BE2C (cell line): ENCODE measurements around the gene WEE1.
A peak's percentile ranks its signal among the peaks of the same experiment; 100 is the strongest.
"Not testable (repeated sequence)": the region's sequence is repeated elsewhere in the genome, so short reads cannot be mapped to it uniquely, and the experiment has no call there.

Experiments used
- DNase-seq: peaks from one replicate; pipeline ENCODE4 v3.0.0-alpha.2; 2020
- H3K27me3 ChIP-seq: fragments of 250-450 bp; sonication (Bioruptor Pico); 2 replicates; pipeline ENCODE4 v1.5.1; 2020; ENCODE audit warnings: mild to moderate bottlenecking
- H3K36me3 ChIP-seq: fragments of 250-450 bp; sonication (Bioruptor Pico); 2 replicates; pipeline ENCODE4 v1.5.1; 2020; ENCODE audit warnings: mild to moderate bottlenecking
- H3K4me1 ChIP-seq: fragments of 250-450 bp; sonication (Bioruptor Pico); 2 replicates; pipeline ENCODE4 v1.5.1; 2020
- H3K4me3 ChIP-seq: 2 replicates; pipeline ENCODE4 v1.5.1; 2011; ENCODE audit warnings: low read depth, low read length
- H3K9me3 ChIP-seq: fragments of 250-450 bp; sonication (Bioruptor Pico); 2 replicates; pipeline ENCODE4 v1.5.1; 2020
- CTCF ChIP-seq: IDR thresholded peaks from 2 replicates; pipeline ENCODE4 v1.5.1; 2012; ENCODE audit warnings: mild to moderate bottlenecking, low read depth, low read length

The WEE1 gene

GRCh38 chr11:9533736-9534473 lies 39.6 kb upstream of the WEE1 start:
- Histone ChIP-seq H3K9me3 (no peaks in the 10 kb centered on the region), H3K4me3 (no peak overlapping the region), H3K4me1 (peaks cover 7% of the 10 kb centered on the region; the same call in 1 of the 2 replicates), H3K36me3 (no peaks in the 10 kb centered on the region), H3K27me3 (no peaks in the 10 kb centered on the region)
- no peak for TF ChIP-seq CTCF
- DNase-seq, result no peak

- H3K4me3 ChIP-seq, result no peak overlapping the region
- H3K36me3 ChIP-seq, result no peaks in the 10 kb centered on the region
- H3K9me3 ChIP-seq, result no peaks in the 10 kb centered on the region
- H3K27me3 ChIP-seq, result no peaks in the 10 kb centered on the region
- peak; percentile 69 for TF ChIP-seq CTCF
- DNase-seq, result peak; percentile 59
- no peaks in the 10 kb centered on the region for H3K4me1 ChIP-seq
These were observed 38.2 kb upstream of the WEE1 start for GRCh38 chr11:9535189-9535781.

DNA sequence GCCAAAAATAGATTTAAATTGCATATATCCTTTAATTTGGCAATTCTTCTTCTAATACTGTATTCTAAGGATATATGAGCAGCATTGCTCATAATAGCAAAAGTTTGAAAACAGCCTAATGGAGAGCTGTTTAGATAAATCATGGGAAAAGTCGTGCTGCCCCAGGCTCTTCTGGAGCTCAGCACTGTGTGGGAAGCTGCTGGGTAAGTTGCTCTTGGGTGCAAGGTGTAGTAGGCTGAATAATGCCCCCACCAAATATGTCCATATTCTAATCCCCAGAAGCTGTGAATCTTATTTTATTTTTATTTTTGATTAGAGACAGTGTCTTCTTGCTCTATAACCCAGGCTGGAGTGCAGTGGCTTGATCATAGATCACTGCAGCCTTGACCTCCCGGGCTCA lies 34.9 kb upstream of the WEE1 start:
- Histone ChIP-seq H3K27me3 (no peaks in the 10 kb centered on the region), H3K9me3 (no peaks in the 10 kb centered on the region), H3K4me1 (no peaks in the 10 kb centered on the region), H3K36me3 (no peaks in the 10 kb centered on the region), H3K4me3 (no peak overlapping the region)
- TF ChIP-seq CTCF, result no peak
- DNase-seq, result no peak

DNA sequence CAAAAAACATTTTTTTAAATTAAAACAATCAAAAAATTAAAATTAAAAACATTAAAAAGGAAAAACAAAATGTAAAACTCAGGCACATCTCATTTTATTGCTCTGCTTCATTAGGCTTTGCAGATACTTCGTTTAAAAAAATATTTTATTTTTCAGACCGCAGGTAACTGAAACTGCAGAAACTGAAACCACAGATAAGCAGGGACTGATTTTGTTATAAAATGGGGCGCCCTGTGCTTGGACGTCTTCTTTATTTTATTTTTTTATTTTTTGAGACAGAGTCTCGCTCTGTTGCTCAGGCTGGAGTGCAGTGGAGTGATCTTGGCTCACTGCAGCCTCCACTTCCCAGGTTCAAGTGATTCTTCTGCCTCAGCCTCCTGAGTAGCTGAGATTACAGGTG lies 24.3 kb upstream of the WEE1 start:
- not testable (repeated sequence) for H3K36me3 ChIP-seq, H3K4me1 ChIP-seq, DNase-seq, H3K4me3 ChIP-seq, H3K27me3 ChIP-seq, H3K9me3 ChIP-seq

- no peaks in the 10 kb centered on the region for H3K27me3 ChIP-seq
- H3K9me3 ChIP-seq, result no peaks in the 10 kb centered on the region
- H3K4me1 ChIP-seq, result no peaks in the 10 kb centered on the region
- DNase-seq, result no peak
- H3K36me3 ChIP-seq, result no peaks in the 10 kb centered on the region
- no peak overlapping the region for H3K4me3 ChIP-seq
- no peak for TF ChIP-seq CTCF
These were observed 23.3 kb upstream of the WEE1 start for GRCh38 chr11:9550191-9550628.

GRCh38 chr11:9561279-9561982 lies 12.0 kb upstream of the WEE1 start:
- Histone ChIP-seq H3K27me3 (no peaks in the 10 kb centered on the region), H3K4me3 (no peak overlapping the region), H3K36me3 (no peaks in the 10 kb centered on the region), H3K4me1 (no peaks in the 10 kb centered on the region), H3K9me3 (no peaks in the 10 kb centered on the region)
- no peak for DNase-seq
- no peak for TF ChIP-seq CTCF
